ENCODE data around the gene OR2A42. TPM values are rescaled to one million over a fixed set of nuclear protein-coding genes. Genes with fewer than 3 reads are reported as not detected.

OR2A42 gene
- total RNA-seq = 0.15 TPM in 1 of 2 replicates, not detected in the other

GRCh38 chr7:144239365-144239764 is at the start of gene OR2A42:
OR2A42 (minus strand) TSS chr7:144239605; CDS start chr7:144232843, 6,762 bp downstream.

GRCh38 chr7:144269188-144269587 is 29.8 kb upstream of the OR2A42 start, which contains the start of gene CTAGE8:
CTAGE8 (minus strand) TSS chr7:144269288; CDS start chr7:144269250, 38 bp downstream.

GRCh38 chr7:144264692-144265091 is 25.3 kb upstream of the OR2A42 start, which contains the start of gene OR2A7:
OR2A7 (minus strand) TSS chr7:144264792; CDS start chr7:144259628, 5,164 bp downstream.

GRCh38 chr7:144195212-144195872 is 44.1 kb downstream of the OR2A42 start, which contains the start of gene ARHGEF35:
ARHGEF35 (minus strand) TSS chr7:144195833; CDS start chr7:144188383, 7,450 bp downstream.

GRCh38 chr7:144183166-144183565 is 56.2 kb downstream of the OR2A42 start, which contains the start of gene CTAGE4:
CTAGE4 (plus strand) TSS chr7:144183466; CDS start chr7:144183504, 38 bp downstream.

Other genes with a start within 250 kb of the OR2A42 start
- not detected in 2 replicates for gene OR6B1, start 239.3 kb downstream of the OR2A42 start, total RNA-seq
- not detected in 2 replicates for gene OR2A5, start 190.7 kb downstream of the OR2A42 start, total RNA-seq
- not detected in 2 replicates for gene OR2A25, start 169.8 kb downstream of the OR2A42 start, total RNA-seq
- not detected in 2 replicates for gene OR2A12, start 153.3 kb downstream of the OR2A42 start, total RNA-seq
- gene OR2A2, start 130.0 kb downstream of the OR2A42 start, total RNA-seq = not detected in 2 replicates
- gene OR2A14, start 116.4 kb downstream of the OR2A42 start, total RNA-seq = not detected in 2 replicates
- gene CTAGE4, start 56.1 kb downstream of the OR2A42 start, total RNA-seq = 1.3 and 2.0 TPM in 2 replicates
- gene ARHGEF35, start 43.8 kb downstream of the OR2A42 start, total RNA-seq = 2.3 and 2.8 TPM in 2 replicates
- 0.29 and 0.33 TPM in 2 replicates for gene OR2A7, start 25.2 kb upstream of the OR2A42 start, total RNA-seq
- not detected in 2 replicates for gene CTAGE8, start 29.7 kb upstream of the OR2A42 start, total RNA-seq
- gene OR2A1, start 72.8 kb upstream of the OR2A42 start, total RNA-seq = under 0.01 and 0.15 TPM in 2 replicates
- gene ARHGEF5, start 115.8 kb upstream of the OR2A42 start, total RNA-seq = 3.3 and 4.5 TPM in 2 replicates
- not detected in 2 replicates for gene NOBOX, start 164.1 kb upstream of the OR2A42 start, total RNA-seq

Data from smooth muscle cell of trachea (primary cell).